ENCODE data around the gene UXT.
"Not testable (repeated sequence)": the region's sequence is repeated elsewhere in the genome, so short reads cannot be mapped to it uniquely, and the experiment has no call there.

Gene UXT

DNA sequence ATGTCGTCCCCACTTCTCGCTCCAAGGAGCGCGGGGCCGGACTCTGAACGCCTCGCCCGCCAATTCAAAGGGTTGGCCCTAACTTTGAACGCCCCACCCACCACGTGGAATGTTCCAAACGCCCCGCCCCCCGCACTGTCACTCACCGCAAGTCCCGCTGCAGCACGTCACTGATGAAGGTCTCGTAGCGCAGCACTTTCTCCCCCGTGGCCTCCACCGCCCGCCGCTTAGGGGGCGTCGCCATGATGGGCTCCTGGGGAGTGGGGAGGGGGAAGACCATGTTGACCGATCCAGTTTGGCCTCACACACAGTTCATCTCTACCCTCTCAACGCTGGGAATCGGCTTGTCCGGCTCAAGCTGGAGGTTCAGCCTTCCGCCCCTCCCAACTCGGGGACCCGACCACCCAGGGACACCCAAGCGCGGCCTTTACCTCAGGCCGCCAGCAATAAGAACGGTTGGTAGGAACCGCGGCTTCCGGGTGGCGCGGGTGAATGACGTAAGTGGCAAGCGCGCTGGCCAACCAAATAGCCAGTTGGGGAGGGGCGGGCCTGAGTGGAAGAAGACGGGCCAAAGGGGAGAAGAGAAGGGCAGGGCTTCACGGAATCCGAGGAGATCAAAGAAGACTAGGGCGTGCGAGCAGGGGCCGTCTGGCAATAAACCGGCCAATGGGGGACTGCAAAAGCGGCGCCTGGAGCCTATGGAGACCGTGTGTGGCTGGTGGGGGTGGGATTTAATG lies at the start of gene UXT:
TSS of gene UXT (minus strand) at position 497 of the 737 bp plus-strand sequence. CDS start at position 244, 253 bp downstream.
- peak; percentile 78 for DNase-seq (ENCODE audit: low read depth, low spot score)
- H3K27ac ChIP-seq = peak within 1 kb of the TSS; percentile 91

GRCh38 chrX:47707031-47707780 lies 48.2 kb upstream of the UXT start:
- no peak for DNase-seq (ENCODE audit: low read depth, low spot score)
- H3K27ac ChIP-seq = no peak overlapping the region

- H3K27ac ChIP-seq = no peak overlapping the region
- no peak for DNase-seq (ENCODE audit: low read depth, low spot score)
These were observed 47.6 kb upstream of the UXT start for GRCh38 chrX:47706575-47706974.

DNA sequence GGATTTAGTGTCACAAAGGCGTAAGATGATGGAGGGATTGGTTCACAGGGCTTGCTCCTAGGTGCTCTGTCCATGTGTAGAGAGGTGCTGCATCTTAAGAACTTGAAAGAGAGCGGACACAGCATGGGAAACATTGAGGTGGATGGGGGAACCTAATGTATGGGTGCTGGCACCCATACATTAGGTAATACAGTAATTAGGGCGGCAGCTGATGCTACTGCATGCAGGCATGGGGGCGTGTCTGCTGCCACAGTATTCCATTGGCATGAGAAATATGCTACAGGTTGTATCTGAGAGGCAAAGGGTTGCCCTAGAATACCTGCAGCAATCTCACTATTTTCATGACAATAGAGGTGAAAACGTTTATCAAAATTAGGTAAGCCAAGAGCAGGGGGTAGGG lies 45.8 kb upstream of the UXT start:
- no peak for DNase-seq (ENCODE audit: low read depth, low spot score)
- H3K27ac ChIP-seq = no peak overlapping the region

- H3K27ac ChIP-seq = no peak overlapping the region
- no peak for DNase-seq (ENCODE audit: low read depth, low spot score)
These were observed 38.2 kb upstream of the UXT start for GRCh38 chrX:47697181-47697580.

GRCh38 chrX:47690175-47690574 lies 31.2 kb upstream of the UXT start:
- H3K27ac ChIP-seq = no peak overlapping the region

DNA sequence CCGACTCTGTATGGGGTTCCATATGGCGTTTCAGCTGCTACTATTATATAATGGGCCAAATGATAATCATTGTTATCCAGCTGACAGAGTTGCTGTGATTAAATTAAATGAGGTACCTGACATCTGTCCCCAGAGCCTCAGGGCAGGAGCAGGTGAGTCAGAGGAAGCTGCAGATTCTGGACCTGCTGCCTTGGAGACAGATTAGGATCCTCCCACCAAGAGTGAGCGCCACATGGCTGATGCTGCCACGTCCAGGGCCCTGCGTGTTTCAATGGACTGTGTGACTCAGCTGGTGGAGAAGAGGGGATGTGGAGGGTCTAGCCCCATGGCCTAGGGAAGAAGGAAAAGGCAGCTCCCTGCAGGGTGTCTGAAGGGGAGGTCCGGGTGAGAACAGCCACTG lies 28.3 kb upstream of the UXT start:
- DNase-seq (ENCODE audit: low read depth, low spot score) = no peak
- H3K27ac ChIP-seq = no peak overlapping the region

More at GRCh38 chrX:47690175-47690574, 31.2 kb upstream of the UXT start:
- no peak for DNase-seq (ENCODE audit: low read depth, low spot score)

- H3K27ac ChIP-seq = no peak overlapping the region
- DNase-seq (ENCODE audit: low read depth, low spot score) = no peak
These were observed 24.8 kb upstream of the UXT start for GRCh38 chrX:47683829-47684205.

- no peak for DNase-seq (ENCODE audit: low read depth, low spot score)
- H3K27ac ChIP-seq = no peak overlapping the region
These were observed 24.3 kb upstream of the UXT start for GRCh38 chrX:47683184-47683828.

- DNase-seq (ENCODE audit: low read depth, low spot score); H3K27ac ChIP-seq: not testable (repeated sequence)
These were observed 17.2 kb upstream of the UXT start for GRCh38 chrX:47675959-47676859.

DNA sequence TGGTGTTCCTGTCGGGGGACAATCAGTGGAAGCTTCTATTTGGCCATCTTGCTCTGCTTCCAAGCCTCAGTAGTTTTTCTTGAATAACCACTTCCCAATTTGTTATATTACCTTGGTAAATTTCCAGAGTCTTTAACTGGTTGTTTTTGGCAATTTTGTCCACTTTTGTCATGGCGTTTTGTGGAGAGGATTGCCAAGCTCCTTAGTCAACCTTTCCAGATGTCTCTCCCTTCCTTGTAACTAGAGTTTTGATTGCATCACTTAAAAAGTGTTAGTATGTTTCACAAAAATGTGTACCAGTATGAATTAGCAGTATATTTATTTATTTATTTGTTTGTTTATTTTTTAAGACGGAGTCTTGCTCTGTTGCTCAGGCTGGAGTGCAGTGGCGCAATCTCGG lies 15.8 kb upstream of the UXT start:
- no peak overlapping the region for H3K27ac ChIP-seq
- DNase-seq (ENCODE audit: low read depth, low spot score) = no peak

DNA sequence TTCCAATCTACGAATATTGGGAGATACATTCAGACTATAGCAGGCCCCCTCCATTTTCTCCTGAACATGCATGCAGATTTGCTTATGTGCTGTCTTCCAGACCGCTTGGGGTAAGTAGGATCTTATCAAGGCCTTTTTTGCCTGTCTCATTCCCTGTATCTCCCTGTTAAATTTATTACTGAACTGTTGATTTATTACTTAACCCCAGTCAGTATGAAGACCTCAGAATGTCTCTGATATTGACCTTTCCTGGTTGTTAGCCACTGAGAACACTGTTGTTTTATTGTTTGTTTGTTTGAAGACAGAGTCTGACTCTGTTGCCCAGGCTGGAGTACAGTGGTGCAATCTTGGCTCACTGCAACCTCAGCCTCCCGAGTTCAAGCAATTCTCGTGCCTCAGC lies 6.8 kb upstream of the UXT start:
- not testable (repeated sequence) for H3K27ac ChIP-seq; DNase-seq (ENCODE audit: low read depth, low spot score)

GRCh38 chrX:47664737-47665136 lies 5.8 kb upstream of the UXT start:
- no peak for DNase-seq (ENCODE audit: low read depth, low spot score)
- H3K27ac ChIP-seq = no peak overlapping the region

GRCh38 chrX:47662144-47662657 lies 3.2 kb upstream of the UXT start:
- peak; percentile 26 for DNase-seq (ENCODE audit: low read depth, low spot score)
- H3K27ac ChIP-seq = peak overlapping the region; percentile 65

DNA sequence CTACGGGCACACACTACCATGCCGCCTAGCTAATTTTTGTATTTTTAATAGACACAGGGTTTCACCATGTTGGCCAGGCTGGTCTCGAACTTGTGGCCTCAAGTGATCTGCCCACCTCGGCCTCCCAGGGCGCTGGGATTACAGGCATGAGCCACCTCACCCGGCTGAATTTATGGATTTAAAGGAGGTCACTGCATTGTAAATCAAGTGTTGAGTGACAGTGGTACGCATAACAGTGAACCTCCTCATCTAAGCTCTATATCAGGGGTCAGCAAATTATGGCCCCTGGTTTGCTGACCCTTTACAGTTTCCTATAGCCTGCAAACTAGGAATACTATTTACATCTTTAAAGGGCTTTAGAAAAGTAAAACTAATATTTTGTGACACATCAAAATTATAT lies 2.6 kb upstream of the UXT start:
- DNase-seq (ENCODE audit: low read depth, low spot score) = no peak
- H3K27ac ChIP-seq = peak overlapping the region; percentile 65

GRCh38 chrX:47659421-47659726 lies 394 bp upstream of the UXT start:
- H3K27ac ChIP-seq = peak overlapping the region; percentile 91
- no peak for DNase-seq (ENCODE audit: low read depth, low spot score)

DNA sequence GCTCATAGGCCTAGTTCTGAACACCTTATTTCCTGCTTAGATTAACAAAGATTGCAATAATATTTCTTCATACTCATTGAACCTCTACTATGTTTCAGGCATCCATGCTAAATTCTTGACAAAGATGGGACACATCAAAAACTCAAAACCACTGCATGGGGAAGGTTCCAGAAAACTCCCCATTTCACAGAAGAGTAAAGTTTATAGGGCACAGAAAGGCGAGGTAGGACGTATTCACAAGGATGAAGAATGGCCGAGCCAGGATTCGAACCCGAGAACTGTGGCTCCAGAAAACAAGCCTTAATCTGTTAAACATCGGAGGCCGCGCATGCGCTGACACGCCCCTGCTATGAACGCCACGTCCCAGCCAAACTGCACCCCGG lies 688 bp downstream of the UXT start:
- DNase-seq (ENCODE audit: low read depth, low spot score) = no peak
- peak overlapping the region; percentile 91 for H3K27ac ChIP-seq

- DNase-seq (ENCODE audit: low read depth, low spot score) = no peak
- H3K27ac ChIP-seq = peak overlapping the region; percentile 59
These were observed 7.7 kb downstream of the UXT start for GRCh38 chrX:47651043-47651905.
